ENCODE results near the gene DNMBP. TPM values are rescaled to one million over a fixed set of nuclear protein-coding genes. Genes with fewer than 3 reads are reported as not detected.
"Not testable (repeated sequence)": the region's sequence is repeated elsewhere in the genome, so short reads cannot be mapped to it uniquely, and the experiment has no call there.

The DNMBP gene
- total RNA-seq, 2 experiments from 2014 or later = 2.2 to 2.4 TPM

DNA sequence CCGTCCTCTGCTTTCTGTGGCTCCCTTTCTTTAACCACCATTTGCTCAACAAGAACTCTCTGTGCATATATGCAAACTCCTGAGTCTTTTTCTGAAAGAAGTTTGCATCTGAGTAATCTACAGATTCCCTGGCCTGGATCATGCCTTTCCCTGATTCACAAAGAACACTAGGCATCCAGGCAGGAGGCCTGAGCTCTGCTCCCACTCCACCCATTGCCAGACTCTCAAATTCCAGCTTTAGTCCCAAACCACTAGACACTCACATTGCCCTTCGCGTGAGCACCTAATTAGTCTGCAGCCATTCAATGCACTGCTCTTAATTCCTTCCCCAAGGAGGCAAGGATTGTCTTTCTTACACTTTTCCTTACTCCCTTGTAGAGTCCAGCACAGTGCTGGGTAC is 166.4 kb downstream of the DNMBP start:
- Mint-ChIP-seq H3K9me3 (no peaks in the 10 kb centered on the region), H3K27ac (no peak overlapping the region), H3K4me3 (no peak overlapping the region), H3K4me1 (ENCODE audit: low read depth) (peaks cover 4% of the 10 kb centered on the region), H3K27me3 (ENCODE audit: low read depth) (no peaks in the 10 kb centered on the region), H3K36me3 (ENCODE audit: low read depth) (no peaks in the 10 kb centered on the region)
- CTCF ChIA-PET = interaction anchor here (7.6 kb wide), 1 partner anchor 206 kb away, joined by 172 read pairs; no protein-coding TSS in a partner anchor
- intact Hi-C loops (cut with micrococcal nuclease) = no loop called here
- no peak for DNase-seq

DNA sequence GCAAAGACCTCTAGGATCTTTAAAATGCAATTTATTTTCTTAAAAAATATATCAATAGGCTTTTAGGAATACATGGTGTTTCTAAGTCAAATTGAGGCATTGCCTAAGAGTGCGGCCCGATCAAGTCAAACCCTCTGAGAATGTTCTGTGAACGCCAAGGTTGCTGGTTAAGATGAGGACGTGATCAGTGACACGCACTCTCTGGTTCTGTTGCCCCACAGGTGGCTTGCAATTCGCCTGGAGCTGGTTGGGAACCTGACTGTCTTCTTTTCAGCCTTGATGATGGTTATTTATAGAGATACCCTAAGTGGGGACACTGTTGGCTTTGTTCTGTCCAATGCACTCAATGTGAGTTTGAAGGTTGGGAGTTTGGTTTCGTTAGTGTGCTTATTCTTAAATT is 168.0 kb downstream of the DNMBP start:
- intact Hi-C loops (cut with micrococcal nuclease) = no loop called here
- Mint-ChIP-seq H3K36me3 (ENCODE audit: low read depth) (no peaks in the 10 kb centered on the region), H3K27me3 (ENCODE audit: low read depth) (no peaks in the 10 kb centered on the region), H3K4me1 (ENCODE audit: low read depth) (peaks cover 4% of the 10 kb centered on the region), H3K9me3 (no peaks in the 10 kb centered on the region), H3K4me3 (no peak overlapping the region), H3K27ac (no peak overlapping the region)
- CTCF ChIA-PET = interaction anchor here (0.7 to 1.5 kb wide), 2 partner anchors 204 to 388 kb away, joined by 3 to 5 read pairs; no protein-coding TSS in a partner anchor
- no peak for DNase-seq

DNA sequence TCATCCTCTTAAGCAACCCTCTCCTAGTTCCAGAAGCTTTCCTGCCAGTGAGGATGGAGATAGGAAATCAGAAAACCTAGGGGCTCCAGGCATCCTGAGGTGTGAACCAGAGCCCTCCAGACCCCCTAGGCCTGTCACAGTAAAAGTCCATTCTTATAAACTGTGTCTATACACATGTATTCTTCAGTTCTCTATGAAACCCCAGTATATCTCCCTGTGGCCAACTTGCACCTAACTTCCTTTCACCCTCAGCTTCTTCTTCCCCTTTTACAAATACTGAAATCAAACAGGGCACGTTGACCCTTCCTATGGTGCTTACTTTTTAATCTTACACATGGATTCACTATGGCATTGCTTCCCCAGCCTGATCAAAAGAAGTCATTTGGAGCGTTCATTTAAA is 168.9 kb downstream of the DNMBP start:
- H3K4me3 Mint-ChIP-seq; H3K27me3 Mint-ChIP-seq (ENCODE audit: low read depth); H3K4me1 Mint-ChIP-seq (ENCODE audit: low read depth); H3K36me3 Mint-ChIP-seq (ENCODE audit: low read depth); intact Hi-C loops (cut with micrococcal nuclease); DNase-seq; H3K9me3 Mint-ChIP-seq; H3K27ac Mint-ChIP-seq: not testable (repeated sequence)
- CTCF ChIA-PET = interaction anchor here (0.7 to 1.5 kb wide), 2 partner anchors 205 to 389 kb away, joined by 3 to 5 read pairs; no protein-coding TSS in a partner anchor

DNA sequence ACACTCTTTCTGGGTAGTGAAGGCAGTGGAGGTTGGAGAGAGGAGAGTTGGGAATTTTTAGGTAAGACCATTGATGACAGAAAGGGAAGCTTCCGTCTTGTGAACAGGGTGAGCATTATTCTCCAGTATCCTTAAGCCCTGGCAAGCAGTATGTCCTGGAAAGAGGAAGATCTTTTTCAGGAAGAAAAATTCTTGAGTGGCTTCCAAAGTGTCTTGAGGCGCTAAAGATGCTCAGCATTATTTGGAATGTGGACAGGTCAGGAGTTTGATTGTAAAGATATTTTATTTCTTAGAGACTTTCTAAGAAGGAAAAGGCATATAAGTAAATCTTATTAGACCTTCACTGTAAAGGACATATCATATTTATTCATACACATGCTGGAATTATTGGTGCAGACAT is 173.0 kb downstream of the DNMBP start:
- no peaks in the 10 kb centered on the region for H3K9me3 Mint-ChIP-seq
- DNase-seq = no peak
- H3K4me3 Mint-ChIP-seq = no peak overlapping the region
- intact Hi-C loops (cut with micrococcal nuclease) = no loop called here
- H3K4me1 Mint-ChIP-seq (ENCODE audit: low read depth) = peaks cover 4% of the 10 kb centered on the region
- no peaks in the 10 kb centered on the region for H3K36me3 Mint-ChIP-seq (ENCODE audit: low read depth)
- CTCF ChIA-PET = no interaction called here
- no peaks in the 10 kb centered on the region for H3K27me3 Mint-ChIP-seq (ENCODE audit: low read depth)
- no peak overlapping the region for H3K27ac Mint-ChIP-seq

DNA sequence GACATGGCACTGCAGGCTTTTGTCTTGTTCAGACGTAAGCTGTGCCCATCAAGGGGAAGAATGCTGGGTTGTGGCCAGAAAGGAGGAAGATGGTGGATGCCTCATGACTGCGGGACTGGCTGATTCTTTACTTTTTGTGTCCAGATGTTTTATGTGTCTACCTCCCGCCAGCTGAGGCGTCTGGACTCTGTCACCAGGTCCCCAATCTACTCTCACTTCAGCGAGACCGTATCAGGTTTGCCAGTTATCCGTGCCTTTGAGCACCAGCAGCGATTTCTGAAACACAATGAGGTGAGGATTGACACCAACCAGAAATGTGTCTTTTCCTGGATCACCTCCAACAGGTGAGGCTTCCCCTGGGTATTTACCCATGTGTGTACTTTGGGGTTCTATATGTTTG is 173.8 kb downstream of the DNMBP start:
- Mint-ChIP-seq H3K36me3 (ENCODE audit: low read depth) (no peaks in the 10 kb centered on the region), H3K4me1 (ENCODE audit: low read depth) (peaks cover 4% of the 10 kb centered on the region), H3K9me3 (no peaks in the 10 kb centered on the region), H3K4me3 (no peak overlapping the region), H3K27me3 (ENCODE audit: low read depth) (no peaks in the 10 kb centered on the region), H3K27ac (no peak overlapping the region)
- CTCF ChIA-PET = interaction anchor here (1.6 kb wide), 1 partner anchor 10 kb away, joined by 6 read pairs; no protein-coding TSS in a partner anchor
- intact Hi-C loops (cut with micrococcal nuclease) = no loop called here
- DNase-seq = no peak

DNA sequence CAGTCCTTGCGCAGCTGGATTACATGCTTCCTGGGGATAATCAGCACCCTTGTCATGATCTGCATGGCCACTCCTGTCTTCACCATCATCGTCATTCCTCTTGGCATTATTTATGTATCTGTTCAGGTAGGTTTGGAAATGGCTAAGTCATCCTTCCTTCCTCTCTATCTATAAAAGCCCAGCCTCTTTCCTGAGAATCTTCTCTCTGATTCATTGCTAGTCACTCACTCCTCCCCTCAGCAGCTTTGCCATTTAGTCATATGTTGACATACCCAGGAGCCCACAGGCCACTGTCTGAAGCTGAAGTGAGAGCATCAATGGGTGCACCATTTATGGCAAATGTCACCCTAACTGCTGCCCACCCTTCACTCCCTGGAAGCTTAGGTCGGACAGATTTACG is 175.3 kb downstream of the DNMBP start:
- CTCF ChIA-PET = no interaction called here
- H3K36me3 Mint-ChIP-seq (ENCODE audit: low read depth) = no peaks in the 10 kb centered on the region
- intact Hi-C loops (cut with micrococcal nuclease) = no loop called here
- H3K27me3 Mint-ChIP-seq (ENCODE audit: low read depth) = no peaks in the 10 kb centered on the region
- H3K4me3 Mint-ChIP-seq = no peak overlapping the region
- peak; percentile 25 for DNase-seq
- peaks cover 4% of the 10 kb centered on the region for H3K4me1 Mint-ChIP-seq (ENCODE audit: low read depth)
- no peaks in the 10 kb centered on the region for H3K9me3 Mint-ChIP-seq
- no peak overlapping the region for H3K27ac Mint-ChIP-seq

DNA sequence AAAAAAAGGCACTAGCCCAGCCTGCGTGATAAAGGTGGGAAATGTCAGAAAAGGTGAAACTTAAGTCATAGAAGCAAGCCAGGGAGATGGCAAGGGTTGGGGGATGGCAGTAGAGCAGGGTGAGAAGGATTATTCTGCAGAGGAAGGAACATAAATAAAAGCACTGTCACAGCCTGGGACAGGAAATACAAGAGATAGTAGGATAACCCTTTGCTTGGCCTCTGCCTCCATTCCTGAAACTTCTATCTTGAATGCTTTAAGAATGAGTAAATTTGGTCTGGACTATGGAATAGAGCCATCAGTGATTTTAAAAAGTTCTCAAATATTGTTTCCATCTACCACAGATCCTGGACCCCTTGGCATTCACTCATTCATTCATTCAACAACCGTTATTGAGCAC is 177.3 kb downstream of the DNMBP start:
- Mint-ChIP-seq H3K4me3 (no peak overlapping the region), H3K27me3 (ENCODE audit: low read depth) (no peaks in the 10 kb centered on the region), H3K27ac (no peak overlapping the region), H3K36me3 (ENCODE audit: low read depth) (no peaks in the 10 kb centered on the region), H3K9me3 (no peaks in the 10 kb centered on the region), H3K4me1 (ENCODE audit: low read depth) (peaks cover 5% of the 10 kb centered on the region)
- CTCF ChIA-PET = no interaction called here
- intact Hi-C loops (cut with micrococcal nuclease) = no loop called here
- DNase-seq = no peak

DNA sequence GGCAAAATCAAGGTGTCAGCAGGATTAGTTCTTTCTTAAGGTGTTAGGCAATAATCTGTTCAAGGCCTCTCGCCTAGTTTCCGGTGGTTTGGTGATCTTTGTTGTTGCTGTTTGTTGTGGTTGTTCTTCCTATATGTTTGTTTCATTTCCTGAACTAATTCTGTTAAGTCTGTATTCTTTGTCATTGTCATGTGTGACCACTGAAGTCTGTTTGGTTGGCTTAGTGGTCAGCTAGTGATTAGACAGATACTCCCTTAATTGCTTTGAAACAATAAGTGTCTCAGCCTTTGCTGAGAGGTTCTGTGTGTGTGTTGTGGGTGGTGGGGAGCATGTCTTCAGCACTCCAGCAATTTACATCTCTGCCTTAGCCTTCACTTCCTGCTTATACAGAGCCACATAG is 181.3 kb downstream of the DNMBP start:
- no peaks in the 10 kb centered on the region for H3K9me3 Mint-ChIP-seq
- intact Hi-C loops (cut with micrococcal nuclease) = no loop called here
- CTCF ChIA-PET = interaction anchor here (0.9 to 2.1 kb wide), 3 partner anchors 16 to 218 kb away, joined by 3 to 8 read pairs (median 3); no protein-coding TSS in a partner anchor
- H3K4me1 Mint-ChIP-seq (ENCODE audit: low read depth) = peaks cover 2% of the 10 kb centered on the region
- H3K36me3 Mint-ChIP-seq (ENCODE audit: low read depth) = no peaks in the 10 kb centered on the region
- H3K27ac Mint-ChIP-seq = no peak overlapping the region
- H3K4me3 Mint-ChIP-seq = no peak overlapping the region
- no peak for DNase-seq
- H3K27me3 Mint-ChIP-seq (ENCODE audit: low read depth) = no peaks in the 10 kb centered on the region

DNA sequence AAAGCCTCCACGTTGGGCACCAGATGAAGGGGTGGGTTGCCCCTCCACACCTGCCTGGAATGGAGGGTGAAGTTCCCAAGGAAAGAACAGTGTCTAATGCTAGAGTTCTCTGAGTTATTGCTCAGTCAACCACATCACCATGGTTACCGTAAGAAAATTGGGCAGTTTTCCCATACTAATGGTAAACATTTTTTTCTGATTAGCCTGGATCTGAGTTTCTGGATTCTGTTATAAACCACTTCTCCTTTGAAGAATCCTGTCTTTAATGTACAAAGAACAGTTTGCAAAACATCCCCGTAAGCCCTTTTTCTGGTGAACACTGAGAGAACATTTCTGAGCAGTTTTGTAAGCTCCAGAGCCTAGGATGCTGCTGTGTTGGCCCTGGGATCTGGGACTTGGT is 181.8 kb downstream of the DNMBP start:
- no peak overlapping the region for H3K4me3 Mint-ChIP-seq
- intact Hi-C loops (cut with micrococcal nuclease) = no loop called here
- H3K27me3 Mint-ChIP-seq (ENCODE audit: low read depth) = no peaks in the 10 kb centered on the region
- H3K4me1 Mint-ChIP-seq (ENCODE audit: low read depth) = peaks cover 2% of the 10 kb centered on the region
- no peak for DNase-seq
- no peak overlapping the region for H3K27ac Mint-ChIP-seq
- H3K9me3 Mint-ChIP-seq = no peaks in the 10 kb centered on the region
- CTCF ChIA-PET = interaction anchor here (1.6 to 2.1 kb wide), 2 partner anchors 16 to 18 kb away, joined by 3 to 8 read pairs; no protein-coding TSS in a partner anchor
- no peaks in the 10 kb centered on the region for H3K36me3 Mint-ChIP-seq (ENCODE audit: low read depth)

Other genes with a start within 250 kb of the DNMBP start
- under 1 TPM; 0.20 to 0.64 TPM for gene ABCC2, start 227.3 kb downstream of the DNMBP start, total RNA-seq
- not detected for gene CPN1, start 71.9 kb upstream of the DNMBP start, total RNA-seq
- 10 to 100 TPM; 18.4 to 18.7 TPM for gene ERLIN1, start 176.1 kb upstream of the DNMBP start, total RNA-seq
- 10 to 100 TPM; 23.0 to 24.1 TPM for gene CHUK, start 219.6 kb upstream of the DNMBP start, total RNA-seq

Measured in activated naive CD4-positive, alpha-beta T cell treated with anti-CD3 and anti-CD28 coated beads for 36 hours (primary cell).